Amniotic epithelial cell (primary cell): ENCODE measurements around the gene RBMS1.
"Not testable (repeated sequence)": the region's sequence is repeated elsewhere in the genome, so short reads cannot be mapped to it uniquely, and the experiment has no call there.

Experiments used
- DNase-seq: peaks from one replicate; pipeline ENCODE4 v3.0.0-alpha.2; 2010; ENCODE audit warnings: low read depth

RBMS1 gene

DNA sequence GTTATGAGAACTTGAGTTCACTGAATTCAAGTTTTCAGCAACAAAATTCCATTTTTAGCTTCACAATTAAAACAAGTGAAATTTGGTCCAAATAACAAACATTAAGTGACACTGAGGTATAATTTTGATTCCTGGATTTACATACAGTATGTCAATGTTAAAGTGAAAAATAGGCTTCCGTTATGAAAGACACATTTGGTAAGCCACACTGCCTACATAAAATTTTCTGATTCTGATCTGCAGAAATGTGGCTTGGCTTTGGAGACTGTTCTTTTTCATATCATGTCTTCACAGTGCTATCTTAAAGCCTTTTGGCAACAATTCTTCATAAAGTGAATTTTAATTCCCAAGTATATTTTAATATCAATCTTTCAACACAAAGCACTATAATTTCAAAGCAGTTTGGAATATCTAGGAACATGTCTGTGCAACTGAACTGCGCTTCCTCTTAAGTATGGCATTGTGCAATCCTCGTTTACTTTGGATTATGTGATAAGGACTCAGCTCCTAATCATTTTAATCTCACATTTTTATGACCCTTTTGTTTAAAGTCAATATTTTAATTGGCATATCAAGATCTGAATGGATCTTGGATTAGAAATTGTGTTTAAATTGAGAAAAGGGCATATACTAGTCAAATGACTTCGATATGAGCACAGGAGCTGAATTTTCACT is 60.0 kb downstream of the RBMS1 start:
- DNase-seq = peak; percentile 55

GRCh38 chr2:160432633-160433032 is 61.0 kb downstream of the RBMS1 start:
- DNase-seq = peak; percentile 25

- DNase-seq = peak; percentile 73
These were observed 62.2 kb downstream of the RBMS1 start for GRCh38 chr2:160431441-160431840.

- no peak for DNase-seq
These were observed 63.6 kb downstream of the RBMS1 start for GRCh38 chr2:160430001-160430344.

- peak; percentile 80 for DNase-seq
These were observed 64.2 kb downstream of the RBMS1 start for GRCh38 chr2:160429248-160430000.

GRCh38 chr2:160428405-160428763 is 65.2 kb downstream of the RBMS1 start:
- DNase-seq = no peak

- DNase-seq = peak; percentile 93
These were observed 65.8 kb downstream of the RBMS1 start for GRCh38 chr2:160427629-160428404.

- DNase-seq = no peak
These were observed 67.0 kb downstream of the RBMS1 start for GRCh38 chr2:160426604-160427003.

- peak; percentile 67 for DNase-seq
These were observed 68.0 kb downstream of the RBMS1 start for GRCh38 chr2:160425434-160426151.

DNA sequence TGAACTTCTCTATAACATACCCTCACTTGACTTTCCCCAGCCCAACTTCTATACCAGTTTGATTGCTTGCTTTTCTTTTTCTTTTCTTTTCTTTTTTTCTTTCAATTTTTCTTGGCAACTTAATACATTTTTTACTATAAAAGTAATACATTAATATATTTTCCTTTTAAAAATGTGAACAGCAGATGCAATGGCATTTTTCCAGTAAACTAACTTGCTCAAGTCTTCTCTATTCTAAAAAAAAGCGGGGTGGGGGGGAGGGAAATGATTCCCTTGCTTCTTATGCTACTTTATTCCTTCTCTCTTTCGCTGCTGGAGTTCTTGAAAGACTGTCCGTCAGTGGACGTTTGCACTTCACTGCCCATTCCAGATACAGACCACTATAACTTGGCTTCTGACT is 70.5 kb downstream of the RBMS1 start:
- no peak for DNase-seq

DNA sequence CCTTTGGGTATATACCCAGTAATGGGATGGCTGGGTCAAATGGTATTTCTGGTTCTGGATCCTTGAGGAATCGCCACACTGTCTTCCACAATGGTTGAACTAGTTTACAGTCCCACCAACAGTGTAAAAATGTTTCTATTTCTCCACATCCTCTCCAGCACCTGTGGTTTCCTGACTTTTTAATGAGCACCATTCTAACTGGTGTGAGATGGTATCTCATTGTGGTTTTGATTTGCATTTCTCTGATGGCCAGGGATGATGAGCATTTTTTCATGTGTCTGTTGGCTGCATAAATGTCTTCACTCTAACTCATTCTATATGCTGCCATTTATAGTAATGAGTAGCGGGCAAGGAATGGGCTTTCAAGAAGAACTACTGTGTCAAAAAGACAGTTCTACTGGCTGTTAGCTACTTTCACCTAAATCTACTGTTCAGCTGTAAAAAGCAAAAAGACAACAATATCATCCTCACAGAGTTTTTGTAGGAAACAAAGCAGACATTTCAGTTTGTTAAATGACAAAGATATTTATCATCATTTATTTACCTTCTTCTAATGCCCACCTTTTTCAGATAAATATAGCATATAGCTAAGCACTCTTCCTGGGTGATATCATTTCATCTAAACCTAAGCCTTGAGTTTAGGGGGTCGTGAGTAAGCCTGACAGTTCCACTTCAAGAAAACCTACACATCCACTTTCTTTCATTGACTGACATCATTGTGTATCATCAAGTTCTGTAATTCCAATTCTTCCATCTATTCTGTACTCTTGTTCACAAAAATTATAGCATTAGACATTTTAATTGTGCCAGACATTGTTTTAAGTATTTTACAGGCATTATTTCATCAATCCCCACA is 71.7 kb downstream of the RBMS1 start:
- not testable (repeated sequence) for DNase-seq

GRCh38 chr2:160420711-160421110 is 72.9 kb downstream of the RBMS1 start:
- DNase-seq = peak; percentile 97

GRCh38 chr2:160419776-160420505 is 73.7 kb downstream of the RBMS1 start:
- peak; percentile 94 for DNase-seq

DNA sequence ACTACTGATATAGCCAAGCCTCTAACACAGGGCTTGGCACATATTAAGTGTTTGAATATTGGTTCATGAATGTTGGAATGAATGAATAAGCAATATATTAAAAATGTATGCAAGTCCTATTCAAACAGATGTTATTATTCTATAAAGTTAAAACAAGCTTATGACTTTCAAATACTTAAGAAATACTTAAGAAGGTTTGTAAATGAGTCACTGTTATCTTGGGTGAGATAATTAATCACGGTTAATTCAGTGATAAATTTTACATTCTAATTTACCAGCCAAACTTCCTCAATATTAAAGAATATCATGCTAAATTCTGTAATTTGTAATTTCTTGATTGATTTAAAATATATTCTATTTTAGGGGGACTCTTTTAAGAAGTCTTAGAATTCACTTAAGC is 74.8 kb downstream of the RBMS1 start:
- DNase-seq = peak; percentile 56

GRCh38 chr2:160418398-160418765 is 75.2 kb downstream of the RBMS1 start:
- no peak for DNase-seq

DNA sequence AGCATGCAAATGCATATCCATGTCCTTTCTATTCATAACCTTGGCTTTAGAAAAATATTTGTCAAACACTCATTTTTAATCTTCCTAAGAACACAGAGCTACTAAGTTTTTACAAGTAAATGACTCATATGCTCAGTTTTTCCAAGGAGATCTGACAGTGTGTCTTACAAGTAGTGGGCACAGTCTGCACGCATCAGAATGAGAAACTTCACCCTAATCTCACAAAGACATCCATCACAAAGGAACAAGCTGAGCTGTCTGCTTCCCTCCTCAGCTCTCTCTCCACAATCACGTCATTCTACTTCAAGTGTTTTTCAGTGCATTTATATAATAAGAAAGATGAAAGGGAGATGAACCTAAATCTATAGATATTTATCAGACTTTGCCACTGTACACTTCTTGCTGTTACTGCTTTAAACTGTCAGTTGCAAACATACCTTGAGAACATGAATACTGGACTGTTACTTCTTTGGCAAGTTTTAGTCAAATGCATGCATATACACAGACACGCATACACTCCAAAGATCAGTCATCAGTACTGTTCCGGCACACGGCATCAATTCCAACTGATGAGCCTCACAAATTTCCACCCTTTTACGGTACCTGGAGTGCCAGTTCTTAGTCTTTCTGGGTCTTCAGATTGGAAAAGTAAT is 75.7 kb downstream of the RBMS1 start:
- peak; percentile 98 for DNase-seq

- no peak for DNase-seq
These were observed 77.6 kb downstream of the RBMS1 start for GRCh38 chr2:160415991-160416390.

- DNase-seq = no peak
These were observed 81.7 kb downstream of the RBMS1 start for GRCh38 chr2:160411955-160412354.

- peak; percentile 76 for DNase-seq
These were observed 82.4 kb downstream of the RBMS1 start for GRCh38 chr2:160411167-160411566.

DNA sequence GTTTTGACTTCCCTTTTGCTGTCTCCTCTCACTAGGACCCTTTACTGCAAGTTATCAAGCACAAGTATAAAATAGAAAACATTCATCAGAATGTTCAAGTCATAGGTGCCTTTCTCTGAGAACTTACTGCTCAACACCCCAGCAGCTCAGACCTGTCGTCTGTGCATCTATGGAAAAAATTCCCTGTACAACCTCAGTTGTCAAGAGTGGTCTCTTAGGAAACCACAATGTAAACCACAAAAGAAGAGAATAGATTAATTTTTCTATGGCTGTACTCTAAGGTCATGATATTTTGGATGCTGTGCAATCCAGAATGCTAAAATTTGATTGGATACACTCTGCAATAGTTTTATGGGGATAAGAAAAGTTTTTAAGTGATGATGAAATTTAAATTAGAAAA is 84.1 kb downstream of the RBMS1 start:
- DNase-seq = peak; percentile 88
